ENCODE results near the gene VAMP8. TPM values are rescaled to one million over a fixed set of nuclear protein-coding genes. Genes with fewer than 3 reads are reported as not detected.

The VAMP8 gene
- total and polyA plus RNA-seq, 4 donors, result 29.2 to 140 (median 79.4) TPM

GRCh38 chr2:85589181-85589580 is 11.8 kb downstream of the VAMP8 start:
- TF ChIP-seq TAF1 (conservative IDR thresholded peaks at IDR 0.05) (no peak), RAD21 (IDR thresholded peaks at IDR 0.05) (no peak), JUND (IDR thresholded peaks at IDR 0.05) (no peak), FOXA1 (IDR thresholded peaks at IDR 0.05) (no peak), NR2F2 (IDR thresholded peaks at IDR 0.05) (no peak), FOXA2 (IDR thresholded peaks at IDR 0.05) (no peak), YY1 (IDR thresholded peaks at IDR 0.05) (no peak), SP1 (IDR thresholded peaks at IDR 0.05) (no peak), REST (IDR thresholded peaks at IDR 0.05) (no peak), CTCF (IDR thresholded peaks at IDR 0.05; ENCODE audit: low read depth, low read length, missing input control) (no peak), ZBTB33 (IDR thresholded peaks at IDR 0.05) (no peak), ATF3 (IDR thresholded peaks at IDR 0.05) (no peak), HNF4G (IDR thresholded peaks at IDR 0.05) (no peak), EGR1 (IDR thresholded peaks at IDR 0.05; ENCODE audit: low read depth in 2 of 2) (no peak), HNF4A (conservative IDR thresholded peaks at IDR 0.05) (no peak), MAX (IDR thresholded peaks at IDR 0.05) (no peak), RXRA (IDR thresholded peaks at IDR 0.05) (no peak), GABPA (IDR thresholded peaks at IDR 0.05 in 1 of 2, conservative IDR thresholded peaks at IDR 0.05 in 1 of 2) (no peak)
- no peak for DNase-seq (ENCODE audit: low spot score)
- Histone ChIP-seq H3K9me3 (ENCODE audit: control insufficient read depth in 4 of 4, low read length in 3 of 4) (no peaks in the 10 kb centered on the region), H3K4me1 (ENCODE audit: control insufficient read depth in 4 of 4, insufficient read depth in 4 of 4, low read length in 3 of 4) (peaks cover 12 to 42% (median 26%) of the 10 kb centered on the region in 4 donors), H3K27ac (ENCODE audit: low read depth in 1 of 2, low read length in 2 of 2) (peak overlapping the region; percentile 53 to 74), H3K4me3 (ENCODE audit: low read depth in 1 of 3, low read length in 3 of 3) (no peak overlapping the region), H3K36me3 (ENCODE audit: control insufficient read depth in 4 of 4, insufficient read depth in 3 of 4, low read depth in 1 of 4, low read length in 3 of 4) (no peaks in the 10 kb centered on the region), H3K9ac (ENCODE audit: low read depth in 1 of 2, low read length in 2 of 2) (no peak overlapping the region), H3K27me3 (ENCODE audit: control insufficient read depth in 4 of 4, insufficient read depth in 4 of 4, low read length in 3 of 4) (no peaks in the 10 kb centered on the region)
- 88% methylated on average over 4 of the region's 4 CpGs for WGBS
